HG03159 (cell line): ENCODE measurements around the gene CTDP1.
"Not testable (repeated sequence)": the region's sequence is repeated elsewhere in the genome, so short reads cannot be mapped to it uniquely, and the experiment has no call there.

Experiments
- ATAC-seq: cut with Tn5 transposase; IDR thresholded peaks from one replicate; pipeline ENCODE4 v1.9.1; 2021; ENCODE audit warnings: mild to moderate bottlenecking, moderate library complexity; ENCODE audit not compliant: unreplicated experiment

The CTDP1 gene

DNA sequence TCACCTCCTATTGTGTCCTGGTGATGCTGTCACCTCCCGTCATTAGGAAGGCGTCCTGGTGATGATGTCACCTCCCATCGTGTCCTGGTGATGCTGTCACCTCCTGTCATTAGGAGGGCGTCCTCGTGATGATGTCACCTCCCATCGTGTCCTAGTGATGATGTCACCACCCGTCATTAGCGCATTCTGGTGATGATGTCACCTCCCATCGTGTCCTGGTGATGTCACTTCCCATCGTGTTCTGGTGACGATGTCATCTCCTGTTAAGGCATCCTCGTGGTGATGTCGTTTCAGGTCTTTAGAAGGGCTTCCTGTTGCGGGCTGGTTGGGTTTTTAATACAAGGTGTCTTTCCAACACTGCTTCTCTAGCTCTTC, 40.7 kb downstream of the CTDP1 start:
- ATAC-seq = no peak

GRCh38 chr18:79723036-79723435, 43.4 kb downstream of the CTDP1 start:
- ATAC-seq = no peak

- no peak for ATAC-seq
Measured at GRCh38 chr18:79723628-79724027, 44.0 kb downstream of the CTDP1 start.

DNA sequence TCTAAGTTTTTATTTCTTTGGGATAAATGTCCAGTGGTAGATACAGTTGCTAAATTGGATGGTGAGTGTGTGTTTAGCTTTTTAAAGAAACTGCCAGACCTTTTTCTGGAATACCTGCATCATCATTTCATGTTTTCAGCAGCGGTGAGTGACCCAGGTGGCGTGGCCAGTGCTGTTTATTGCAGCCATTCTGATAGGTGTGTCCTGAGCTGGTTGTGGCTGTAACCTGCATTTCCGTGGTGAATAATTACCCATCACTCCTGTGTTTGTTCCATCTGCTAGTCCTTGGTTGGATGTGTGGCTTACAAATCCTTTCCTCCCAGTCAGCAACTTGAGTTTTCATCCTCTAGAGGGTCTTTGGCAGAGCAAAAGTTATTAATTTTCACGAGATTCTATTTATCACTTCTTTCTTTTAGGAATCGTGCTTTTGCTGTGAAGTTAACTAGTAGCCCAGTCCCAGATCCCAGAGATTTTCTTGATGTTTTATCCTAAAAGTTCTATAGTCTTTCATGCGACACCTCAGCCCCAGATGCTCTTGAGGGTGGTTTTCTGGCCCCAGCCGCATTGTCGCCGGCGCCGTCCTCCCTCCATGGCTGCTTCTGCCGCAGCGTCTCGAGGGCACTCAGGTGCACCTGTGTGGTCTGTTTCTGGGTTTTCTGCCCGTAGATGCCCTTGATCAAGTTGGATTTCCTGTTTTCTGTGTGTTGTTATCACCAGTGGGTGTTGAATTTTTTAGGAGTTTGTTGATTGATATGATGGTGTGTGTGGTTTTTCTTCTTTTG, 44.9 kb downstream of the CTDP1 start:
- no peak for ATAC-seq

DNA sequence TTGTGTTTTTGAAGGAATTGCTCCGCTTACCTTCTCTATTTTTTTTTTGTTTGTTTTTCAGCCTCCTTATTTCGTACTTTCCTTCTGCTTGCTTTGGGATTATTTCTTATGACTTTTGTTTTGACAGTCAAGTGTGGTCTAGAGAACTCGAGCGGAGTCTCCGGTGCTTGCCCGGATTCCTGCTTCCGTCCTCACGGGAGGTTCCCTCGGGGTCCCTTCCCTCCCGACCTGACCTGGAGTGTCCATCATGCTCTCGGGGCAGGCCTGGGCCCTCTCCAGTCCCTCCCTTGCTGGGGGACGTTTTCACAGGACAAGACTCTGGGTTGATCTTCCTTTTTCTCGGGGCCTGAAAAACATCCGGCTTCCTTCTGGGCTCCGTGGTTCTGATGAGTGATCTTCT, 45.9 kb downstream of the CTDP1 start:
- ATAC-seq = no peak

- ATAC-seq = no peak
Measured at GRCh38 chr18:79726721-79727120, 47.1 kb downstream of the CTDP1 start.

DNA sequence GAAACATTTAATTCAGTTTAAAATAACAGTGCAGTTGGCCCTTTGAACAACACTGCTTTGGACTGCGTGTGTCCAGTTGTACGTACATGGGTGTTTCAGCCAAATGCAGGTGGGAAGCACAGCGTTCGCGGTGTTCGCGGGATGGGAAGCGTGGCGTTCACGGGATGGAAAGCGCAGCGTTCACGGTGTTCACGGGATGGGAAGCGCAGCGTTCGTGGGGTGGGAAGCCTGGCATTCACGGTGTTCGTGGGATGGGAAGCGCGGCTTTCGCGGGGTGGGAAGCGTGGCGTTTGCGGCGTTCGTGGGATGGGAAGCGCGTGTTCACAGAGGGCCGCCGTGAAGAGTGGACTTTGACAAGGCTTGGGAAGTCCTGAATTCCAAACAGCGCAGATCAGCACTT, 47.6 kb downstream of the CTDP1 start:
- ATAC-seq = no peak

- no peak for ATAC-seq
Measured at GRCh38 chr18:79728931-79729586, 49.5 kb downstream of the CTDP1 start.

DNA sequence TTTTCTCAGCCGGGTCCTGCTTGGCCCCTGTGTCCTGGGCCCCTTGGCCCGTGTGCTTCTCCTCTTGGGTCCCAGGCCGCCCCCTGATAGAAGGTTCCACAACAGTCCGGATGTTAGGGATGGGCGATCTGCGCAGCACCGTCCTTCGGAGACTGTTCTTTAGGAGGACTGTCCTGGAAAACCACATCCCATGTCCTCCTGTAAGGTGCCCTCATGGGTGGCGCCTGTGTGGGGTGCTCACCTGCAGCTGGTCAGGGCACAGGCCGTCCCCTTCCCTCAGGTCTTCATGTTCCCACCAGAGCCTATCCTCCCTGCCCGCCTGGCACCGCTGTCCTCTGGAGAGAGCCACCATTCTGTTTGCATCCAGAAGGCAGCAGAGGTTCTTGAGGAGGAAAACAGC, 50.0 kb downstream of the CTDP1 start:
- ATAC-seq = no peak

GRCh38 chr18:79730804-79731203, 51.2 kb downstream of the CTDP1 start:
- ATAC-seq = no peak

DNA sequence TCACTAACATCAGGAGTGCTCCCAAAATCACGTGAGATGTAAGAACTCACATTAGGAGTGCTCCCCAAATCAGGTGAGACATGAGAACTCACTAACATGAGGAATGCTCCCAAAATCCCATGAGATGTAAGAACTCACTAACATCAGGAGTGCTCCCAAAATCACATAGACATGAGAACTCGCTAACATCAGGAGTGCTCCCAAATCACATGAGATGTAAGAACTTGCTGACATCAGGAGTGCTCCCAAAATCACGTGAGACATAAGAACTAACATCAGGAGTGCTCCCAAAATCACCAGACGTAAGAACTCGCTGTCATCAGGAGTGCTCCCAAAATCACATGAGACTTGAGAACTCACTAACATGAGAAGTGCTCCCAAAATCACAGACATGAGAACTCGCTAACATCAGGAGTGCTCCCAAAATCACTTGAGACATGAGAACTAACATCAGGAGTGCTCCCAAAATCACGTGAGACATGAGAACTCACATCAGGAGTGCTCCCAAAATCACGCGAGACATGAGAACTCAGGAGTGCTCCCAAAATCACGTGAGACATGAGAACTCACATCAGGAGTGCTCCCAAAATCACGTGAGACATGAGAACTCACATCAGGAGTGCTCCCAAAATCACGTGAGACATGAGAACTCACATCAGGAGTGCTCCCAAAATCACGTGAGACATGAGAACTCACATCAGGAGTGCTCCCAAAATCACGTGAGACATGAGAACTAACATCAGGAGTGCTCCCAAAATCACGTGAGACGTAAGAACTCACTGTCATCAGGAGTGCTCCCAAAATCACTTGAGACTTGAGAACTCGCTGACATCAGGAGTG, 52.5 kb downstream of the CTDP1 start:
- ATAC-seq = not testable (repeated sequence)

DNA sequence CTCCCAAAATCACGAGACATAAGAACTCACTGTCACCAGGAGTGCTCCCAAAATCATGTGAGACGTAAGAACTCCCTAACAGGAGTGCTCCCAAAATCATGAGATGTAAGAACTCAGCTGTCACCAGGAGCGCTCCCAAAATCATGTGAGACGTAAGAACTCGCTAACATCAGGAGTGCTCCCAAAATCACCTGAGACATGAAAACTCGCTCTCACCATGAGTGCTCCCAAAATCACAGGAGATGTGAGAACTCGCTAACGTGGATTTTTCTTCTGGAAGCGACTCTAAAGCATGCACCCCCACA, 53.1 kb downstream of the CTDP1 start:
- no peak for ATAC-seq

- ATAC-seq = no peak
Measured at GRCh38 chr18:79733135-79733701, 53.6 kb downstream of the CTDP1 start.

DNA sequence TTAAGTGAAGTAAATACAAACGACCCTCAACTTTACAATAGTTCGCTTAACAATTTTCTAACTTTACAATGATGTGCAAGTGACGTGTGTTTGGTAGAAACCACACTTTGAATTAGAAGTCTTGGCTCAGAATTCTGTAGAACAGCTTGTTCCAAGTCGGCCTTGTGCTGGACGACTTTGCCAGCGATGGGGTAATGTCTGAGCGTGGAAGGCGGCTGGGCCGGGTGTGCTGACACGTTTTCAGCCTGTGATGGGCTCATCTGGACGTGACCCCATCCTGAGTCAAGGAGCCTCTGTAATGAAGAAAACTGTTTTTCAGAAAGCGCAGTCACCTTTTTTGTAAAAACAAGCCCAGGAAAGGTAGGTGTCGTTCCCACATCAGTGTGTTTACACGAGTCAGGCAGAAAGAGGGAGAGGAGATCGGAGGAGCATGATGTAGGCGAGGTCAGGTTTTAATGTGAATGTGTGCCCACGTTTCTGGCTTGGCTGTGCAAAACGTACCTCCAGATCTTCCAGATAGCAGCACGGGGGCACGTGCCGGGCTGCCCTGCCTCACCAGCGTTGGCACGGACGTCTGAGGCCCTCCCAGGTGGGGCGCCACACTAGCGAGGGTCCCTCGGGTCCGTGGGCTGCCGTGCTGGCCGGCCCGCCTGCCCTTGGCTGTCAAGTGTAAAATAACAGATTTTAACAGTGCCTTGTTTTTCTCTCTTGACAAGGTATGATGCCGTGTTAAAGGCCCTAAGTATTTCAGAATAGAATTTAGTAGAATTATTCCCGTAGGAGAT, 54.6 kb downstream of the CTDP1 start:
- ATAC-seq = no peak

DNA sequence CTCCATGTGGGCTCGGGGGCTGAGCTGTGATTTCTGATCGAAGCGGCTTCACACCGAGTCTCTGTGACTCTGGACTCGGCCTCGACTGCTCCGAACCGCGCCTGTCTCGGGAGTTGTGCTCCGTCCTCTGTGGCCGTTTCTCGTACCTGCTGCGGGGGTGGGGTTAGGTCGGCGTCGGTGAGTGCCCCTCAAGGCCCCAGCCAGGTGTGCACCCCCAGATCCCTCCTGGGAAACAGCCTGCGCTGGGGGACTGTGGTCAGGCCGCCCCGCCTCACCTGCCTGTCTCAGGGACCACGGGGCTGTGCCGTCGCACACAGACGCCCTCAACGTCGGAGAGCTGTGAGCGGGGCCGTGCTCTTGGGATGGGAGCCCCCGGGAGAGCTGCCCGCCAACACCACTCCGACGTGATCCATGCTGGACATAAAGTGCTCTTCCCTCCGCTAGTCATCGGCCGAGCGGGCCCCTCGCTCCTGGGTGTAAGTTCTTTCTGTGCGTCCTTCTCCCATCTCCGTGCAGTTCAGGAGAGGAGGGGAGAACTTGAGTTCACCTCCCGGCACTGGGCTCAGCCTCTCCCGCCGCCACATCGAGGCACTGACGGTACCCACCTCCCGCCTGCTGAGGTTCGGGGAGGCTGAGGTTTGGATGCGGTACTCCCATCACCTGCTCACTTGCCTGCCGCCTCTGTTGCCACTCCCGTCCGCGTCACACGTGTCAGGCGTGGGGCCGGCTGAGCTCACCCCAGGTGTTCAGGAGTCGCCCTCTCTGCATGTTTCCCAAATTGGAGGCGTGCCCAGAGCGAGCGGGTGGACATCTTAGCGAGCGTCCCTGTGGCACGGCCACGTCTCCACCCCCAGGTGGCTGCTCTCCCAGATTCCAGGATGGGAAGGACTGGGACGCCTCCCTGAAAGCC, 55.7 kb downstream of the CTDP1 start:
- no peak for ATAC-seq

GRCh38 chr18:79736230-79736629, 56.6 kb downstream of the CTDP1 start:
- ATAC-seq = no peak

DNA sequence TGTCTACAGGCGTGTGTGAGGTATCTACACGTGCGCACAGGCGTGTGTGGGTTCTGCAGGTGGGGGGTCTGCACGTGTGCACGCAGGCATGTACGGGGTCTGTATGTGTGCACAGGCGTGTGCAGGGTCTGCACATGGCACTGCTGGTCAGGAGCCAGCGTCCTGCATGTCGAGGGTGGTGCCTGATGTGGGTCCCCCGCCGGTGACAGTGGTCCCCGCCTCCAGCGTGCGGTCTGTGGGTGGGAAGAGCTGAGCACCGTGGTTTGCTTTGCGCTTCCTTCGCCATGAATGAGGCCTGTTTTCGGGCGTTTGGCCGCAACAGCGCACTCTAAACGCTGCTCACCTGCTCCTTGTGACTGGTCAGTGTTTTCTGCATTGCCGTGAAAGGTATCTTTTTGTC, 57.2 kb downstream of the CTDP1 start:
- no peak for ATAC-seq

GRCh38 chr18:79737426-79737825, 57.8 kb downstream of the CTDP1 start:
- no peak for ATAC-seq

DNA sequence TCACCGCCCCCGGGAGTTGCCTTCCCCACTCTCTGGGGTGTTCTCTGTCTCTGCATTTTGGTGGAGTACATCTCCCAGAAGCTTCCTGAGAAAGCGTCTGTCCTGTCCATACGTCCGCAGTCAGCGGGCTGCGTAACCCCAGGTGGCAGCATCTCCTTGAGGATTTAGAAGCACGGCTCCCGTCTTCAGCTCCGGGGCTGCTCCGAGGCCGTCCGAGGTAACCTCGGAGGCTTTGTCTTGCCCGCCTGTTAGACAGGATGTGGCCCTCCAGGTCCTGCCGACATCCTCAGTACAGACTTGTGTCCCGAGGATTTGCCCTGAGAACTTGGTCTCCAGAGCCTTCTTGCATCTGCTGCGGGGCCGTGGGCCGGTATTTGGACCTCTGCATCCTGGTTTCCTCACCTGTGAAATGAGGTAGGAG, 58.4 kb downstream of the CTDP1 start:
- ATAC-seq = no peak
